Measurements from ENCODE around the gene RAD9A.

The RAD9A gene

DNA sequence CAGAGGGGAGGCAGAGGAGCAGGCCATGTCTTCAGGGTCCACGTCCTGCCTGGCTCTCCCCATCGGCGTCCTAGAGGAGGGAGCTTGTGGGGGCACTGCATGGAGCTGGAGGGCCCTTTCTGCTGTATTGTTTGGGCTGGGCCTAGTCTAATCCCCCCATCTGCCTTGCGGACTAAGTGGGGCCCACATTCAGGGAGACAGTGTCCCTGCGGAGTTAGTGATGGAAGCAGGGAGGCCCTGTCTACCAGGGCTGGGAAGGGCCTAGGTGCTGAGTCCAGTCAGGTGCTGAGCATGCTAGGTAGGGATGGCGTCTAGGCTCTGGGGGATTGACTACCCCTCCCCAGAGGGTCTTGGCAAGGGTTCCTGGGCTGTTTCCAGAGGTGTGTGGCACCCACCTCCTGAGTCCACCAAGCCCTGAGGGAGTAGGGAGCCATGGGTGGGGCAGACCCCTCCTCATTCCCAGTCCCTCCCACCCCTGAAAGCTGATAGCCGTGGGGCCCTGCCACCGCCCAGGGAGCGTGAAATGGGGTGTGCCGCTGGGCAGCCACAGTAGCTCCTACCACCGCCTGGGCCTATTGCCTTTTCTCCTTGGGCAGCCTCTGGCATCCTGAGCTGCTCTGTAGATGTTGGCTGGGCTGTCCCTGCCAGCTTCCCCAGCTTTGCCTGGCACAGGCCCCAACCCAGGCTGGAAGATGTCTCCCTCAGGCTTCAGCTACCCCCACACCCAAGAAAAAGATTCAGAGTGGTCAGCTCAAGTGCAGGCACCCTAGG is 36.6 kb upstream of the RAD9A start:
- DNase-seq (ENCODE audit: insufficient read length, low spot score) (peak; percentile 3), FAIRE-seq (no peak)
- TF ChIP-seq, protein P1, sequence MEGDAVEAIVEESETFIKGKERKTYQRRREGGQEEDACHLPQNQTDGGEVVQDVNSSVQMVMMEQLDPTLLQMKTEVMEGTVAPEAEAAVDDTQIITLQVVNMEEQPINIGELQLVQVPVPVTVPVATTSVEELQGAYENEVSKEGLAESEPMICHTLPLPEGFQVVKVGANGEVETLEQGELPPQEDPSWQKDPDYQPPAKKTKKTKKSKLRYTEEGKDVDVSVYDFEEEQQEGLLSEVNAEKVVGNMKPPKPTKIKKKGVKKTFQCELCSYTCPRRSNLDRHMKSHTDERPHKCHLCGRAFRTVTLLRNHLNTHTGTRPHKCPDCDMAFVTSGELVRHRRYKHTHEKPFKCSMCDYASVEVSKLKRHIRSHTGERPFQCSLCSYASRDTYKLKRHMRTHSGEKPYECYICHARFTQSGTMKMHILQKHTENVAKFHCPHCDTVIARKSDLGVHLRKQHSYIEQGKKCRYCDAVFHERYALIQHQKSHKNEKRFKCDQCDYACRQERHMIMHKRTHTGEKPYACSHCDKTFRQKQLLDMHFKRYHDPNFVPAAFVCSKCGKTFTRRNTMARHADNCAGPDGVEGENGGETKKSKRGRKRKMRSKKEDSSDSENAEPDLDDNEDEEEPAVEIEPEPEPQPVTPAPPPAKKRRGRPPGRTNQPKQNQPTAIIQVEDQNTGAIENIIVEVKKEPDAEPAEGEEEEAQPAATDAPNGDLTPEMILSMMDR (IDR thresholded peaks at IDR 0.05; ENCODE audit: insufficient read depth, missing control alignments) = no peak

DNA sequence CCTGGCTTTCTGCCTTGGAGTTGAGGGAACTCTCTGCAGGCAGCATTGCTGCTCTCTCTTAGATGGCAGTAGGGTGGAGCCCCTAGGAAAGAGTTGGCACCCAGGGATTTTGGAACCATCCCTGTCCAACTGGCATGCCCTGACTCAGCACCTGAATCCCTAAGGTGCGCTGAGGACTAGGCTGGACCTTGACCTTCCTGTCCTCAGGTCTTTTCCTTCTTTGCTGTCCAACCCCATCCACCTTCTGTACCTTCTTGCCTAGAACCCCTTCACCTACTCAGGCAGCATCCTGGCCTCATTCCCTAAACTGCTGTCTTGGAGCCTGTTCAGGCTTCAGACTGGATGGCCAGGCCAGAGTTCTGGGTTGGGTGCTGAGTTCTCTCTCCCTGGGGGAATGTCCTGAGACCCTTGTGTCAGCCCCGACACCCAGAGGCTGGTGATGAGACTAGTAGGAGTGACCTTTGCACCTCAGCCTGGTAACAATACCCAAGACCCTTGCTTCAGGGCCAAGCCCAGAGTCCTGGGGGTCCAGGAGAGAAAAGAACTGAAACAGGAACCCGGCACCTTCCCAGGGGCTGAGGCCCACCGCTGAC is 35.9 kb upstream of the RAD9A start:
- TF ChIP-seq, protein P1 (IDR thresholded peaks at IDR 0.05; ENCODE audit: insufficient read depth, missing control alignments) = no peak
- no peak for FAIRE-seq
- no peak for DNase-seq (ENCODE audit: insufficient read length, low spot score)

DNA sequence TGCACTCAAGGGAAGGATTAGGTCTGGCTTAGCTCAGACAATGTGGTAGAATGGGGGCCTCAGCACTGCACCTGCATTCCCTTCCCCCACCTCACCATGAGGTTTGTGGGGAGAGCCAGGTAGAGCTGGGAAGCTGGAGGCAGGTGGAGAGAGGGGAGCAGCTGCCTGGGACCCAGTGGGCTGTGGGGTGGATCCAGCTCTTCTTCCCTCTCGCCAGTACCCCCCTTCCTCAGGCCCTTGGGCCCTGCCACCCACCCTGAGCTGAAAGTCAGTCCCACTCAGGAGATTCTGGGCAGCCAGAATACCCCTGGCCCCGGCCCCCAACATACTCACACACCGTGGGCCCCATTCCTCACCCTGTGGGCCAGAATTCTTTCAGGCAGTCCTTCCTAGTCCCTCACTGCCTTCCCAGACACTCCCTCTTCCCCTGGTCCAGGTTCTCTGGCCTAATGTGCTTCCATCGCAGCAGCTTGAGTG is 35.4 kb upstream of the RAD9A start:
- peak; percentile 10 for DNase-seq (ENCODE audit: insufficient read length, low spot score)
- no peak for FAIRE-seq
- TF ChIP-seq, protein P1 (IDR thresholded peaks at IDR 0.05; ENCODE audit: insufficient read depth, missing control alignments) = no peak

DNA sequence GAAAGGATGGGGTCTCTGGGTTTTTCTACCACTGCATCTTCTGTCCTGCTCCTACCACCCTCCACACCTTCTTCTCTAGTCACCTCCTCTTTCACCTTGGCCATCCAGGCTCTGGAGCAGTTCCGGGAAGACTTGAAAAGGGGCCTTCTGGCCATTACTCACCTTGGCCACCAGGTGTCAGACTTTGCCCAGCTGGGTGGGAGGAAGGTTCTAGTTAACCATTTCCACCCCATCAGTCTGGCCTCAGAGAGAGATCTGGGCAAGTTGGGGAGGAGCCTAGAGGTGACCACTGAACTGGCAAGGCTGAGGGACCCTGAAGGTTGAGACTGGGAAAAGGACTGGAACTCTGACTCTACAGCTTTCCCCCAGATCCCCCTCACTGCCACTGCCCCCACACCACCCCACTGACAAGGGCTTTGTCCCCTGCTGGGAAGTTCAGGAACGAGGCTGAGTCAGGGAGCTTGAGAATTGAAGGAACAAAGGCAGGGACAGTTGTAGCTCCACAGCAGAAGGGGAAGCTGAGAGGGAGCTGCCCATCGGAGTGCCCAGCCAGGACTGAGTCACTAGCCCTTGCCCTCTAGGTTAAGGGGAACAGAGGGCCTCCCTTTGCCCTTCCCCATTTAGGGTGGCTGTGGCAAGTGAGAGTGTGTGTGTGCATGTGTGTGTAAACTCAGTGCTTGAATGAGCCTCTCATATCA is 34.8 kb upstream of the RAD9A start:
- no peak for FAIRE-seq
- peak; percentile 87 for DNase-seq (ENCODE audit: insufficient read length, low spot score)
- TF ChIP-seq, protein P1 (IDR thresholded peaks at IDR 0.05; ENCODE audit: insufficient read depth, missing control alignments) = peak; percentile 93

DNA sequence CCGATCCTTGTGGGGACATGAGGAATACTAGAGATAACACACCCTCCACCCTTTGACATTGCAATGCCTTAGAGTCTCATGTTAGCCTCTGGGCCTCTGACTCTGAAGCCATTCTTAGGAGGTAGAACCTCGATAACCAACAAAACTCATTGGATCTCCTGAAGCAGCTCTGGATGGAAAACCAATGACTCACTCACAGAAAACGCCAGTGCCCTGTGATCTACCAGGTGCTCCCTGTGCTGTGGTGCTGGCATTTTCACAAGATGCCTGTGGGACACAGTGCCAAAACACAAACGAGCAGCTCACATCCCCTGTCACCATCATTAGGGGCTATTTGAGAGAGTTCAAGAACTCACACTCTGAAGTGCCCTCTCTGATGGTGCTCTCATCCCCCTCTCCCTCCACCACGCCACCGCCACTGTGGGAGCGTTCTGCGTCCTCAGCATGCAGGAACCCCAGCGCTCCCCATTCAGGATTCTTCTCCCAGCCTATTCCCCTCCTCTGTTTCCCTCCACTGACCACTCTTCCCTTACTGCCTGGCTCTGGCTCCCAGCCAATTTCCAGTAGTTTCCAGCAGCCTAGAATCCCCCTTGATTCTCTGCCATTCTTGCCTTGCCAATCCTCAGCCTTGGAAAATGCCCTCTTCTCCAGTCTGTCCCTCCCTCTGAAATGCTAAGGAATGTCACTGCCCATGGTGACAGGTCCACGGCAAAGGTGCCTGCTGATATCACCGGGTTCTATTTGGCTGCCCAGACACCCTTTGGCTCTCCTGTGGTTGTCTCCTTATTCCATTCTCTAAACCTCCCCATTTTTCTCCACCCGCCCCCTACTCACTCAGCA is 33.7 kb upstream of the RAD9A start:
- DNase-seq (ENCODE audit: insufficient read length, low spot score) = no peak
- TF ChIP-seq, protein P1 (IDR thresholded peaks at IDR 0.05; ENCODE audit: insufficient read depth, missing control alignments) = no peak
- FAIRE-seq = no peak

DNA sequence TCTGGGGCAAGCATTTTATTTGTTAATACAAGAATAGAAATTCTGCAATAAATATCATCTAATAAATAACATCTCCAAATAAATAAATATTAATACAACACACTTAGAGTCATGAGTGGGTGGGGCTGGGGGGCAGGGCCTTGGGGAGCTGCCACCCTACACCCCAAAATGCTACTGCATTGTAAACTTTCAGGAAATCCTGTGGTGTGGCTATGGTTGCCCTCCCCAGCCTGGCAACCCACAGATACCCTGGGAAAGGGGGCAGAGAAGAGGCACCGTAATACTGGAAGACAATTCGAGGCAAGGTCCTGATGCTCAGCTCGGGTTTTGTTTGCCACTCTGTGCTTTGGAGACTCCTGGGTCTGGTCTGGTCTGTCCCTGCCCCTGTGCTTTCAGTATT is 27.6 kb upstream of the RAD9A start:
- TF ChIP-seq, protein P1 (IDR thresholded peaks at IDR 0.05; ENCODE audit: insufficient read depth, missing control alignments) = no peak
- DNase-seq (ENCODE audit: insufficient read length, low spot score) (peak; percentile 4), FAIRE-seq (no peak)
